IgD-negative memory B cell (primary cell): ENCODE measurements around the gene PTGFRN. TPM values are rescaled to one million over a fixed set of nuclear protein-coding genes. Genes with fewer than 3 reads are reported as not detected.
A peak's percentile ranks its signal among the peaks of the same experiment; 100 is the strongest.

Experiments used
- H3K27ac Mint-ChIP-seq, 3 donors: one replicate each; pipeline ENCODE4 v1.8.0; 2020 to 2022; ENCODE audit warnings: mild to moderate bottlenecking in 3 of 3, mixed read lengths in 3 of 3, moderate library complexity in 1 of 3
- H3K27me3 Mint-ChIP-seq: one replicate; pipeline ENCODE4 v1.8.0; 2021; ENCODE audit warnings: mixed read lengths
- H3K36me3 Mint-ChIP-seq: one replicate; pipeline ENCODE4 v1.8.0; 2020; ENCODE audit warnings: mild to moderate bottlenecking, mixed read lengths
- H3K4me1 Mint-ChIP-seq, 3 donors: one replicate each; pipeline ENCODE4 v1.8.0; 2020 to 2022; ENCODE audit warnings: mixed read lengths in 3 of 3, mild to moderate bottlenecking in 1 of 3
- H3K4me3 Mint-ChIP-seq, 4 donors: one replicate each; pipeline ENCODE4 v1.8.0; 2020 to 2022; ENCODE audit warnings: mild to moderate bottlenecking in 4 of 4, mixed read lengths in 4 of 4, moderate library complexity in 3 of 4
- H3K9me3 Mint-ChIP-seq, 3 donors: one replicate each; pipeline ENCODE4 v1.8.0; 2020 to 2021; ENCODE audit warnings: mixed read lengths in 3 of 3, mild to moderate bottlenecking in 1 of 3
- polyA plus RNA-seq: library from polyadenylated mRNA; unstranded; fragments of 300-500 nt; fragmentation: Illumina TruSeq; gene quantifications from one replicate; pipeline ENCODE4 v1.2.3, GENCODE V29; 2021

PTGFRN gene
- polyA plus RNA-seq, 1 donor from 2014 or later = not detected

DNA sequence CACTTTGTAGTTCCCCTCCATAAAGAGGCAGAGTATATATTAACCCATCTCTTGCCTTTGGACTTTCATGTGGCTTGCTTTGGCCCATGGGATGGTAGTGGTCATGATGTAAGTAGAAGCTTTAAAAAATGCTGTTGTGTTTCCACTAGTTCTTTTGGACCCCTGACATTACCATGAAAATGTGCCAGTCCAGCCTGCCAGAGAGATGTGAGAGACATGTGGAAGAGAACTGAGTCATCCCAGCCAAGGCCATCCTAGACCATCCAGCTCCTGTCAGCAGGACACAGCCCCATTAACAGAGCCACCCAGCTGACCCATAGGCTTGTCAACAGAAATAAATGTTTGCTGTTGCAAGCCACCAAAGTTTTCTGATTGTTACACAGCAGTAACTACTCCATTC is 87.9 kb downstream of the PTGFRN start:
- Mint-ChIP-seq H3K36me3 (peaks cover 2% of the 10 kb centered on the region), H3K4me1 (peaks cover 12 to 19% (median 14%) of the 10 kb centered on the region in 3 donors), H3K27ac (no peak overlapping the region), H3K27me3 (no peaks in the 10 kb centered on the region), H3K4me3 (no peak overlapping the region), H3K9me3 (peaks cover 0 to 8% (median 2%) of the 10 kb centered on the region in 3 donors)

DNA sequence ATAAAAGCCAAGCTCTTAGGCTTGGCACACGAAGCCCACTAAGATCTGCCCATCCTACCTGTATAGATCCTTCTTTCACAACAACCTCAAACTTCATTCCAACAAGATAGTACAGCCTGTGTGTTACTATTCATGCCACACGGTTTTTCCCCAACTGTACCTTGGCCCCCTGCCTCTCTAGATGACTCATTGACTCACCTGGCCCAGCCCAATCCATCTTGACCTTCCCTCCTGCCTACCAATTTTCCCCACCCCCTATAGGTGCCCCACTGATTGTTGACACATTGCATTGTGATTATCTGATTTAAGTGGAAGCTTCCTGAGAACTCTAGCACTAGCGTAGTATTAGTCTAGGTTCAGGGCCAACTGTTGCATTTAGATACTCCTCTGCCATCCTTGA is 89.9 kb downstream of the PTGFRN start:
- H3K27ac Mint-ChIP-seq = peak overlapping the region in 1 of 3 donors; percentile 86
- H3K4me1 Mint-ChIP-seq = peaks cover 18 to 23% (median 19%) of the 10 kb centered on the region in 3 donors
- no peak overlapping the region for H3K4me3 Mint-ChIP-seq

DNA sequence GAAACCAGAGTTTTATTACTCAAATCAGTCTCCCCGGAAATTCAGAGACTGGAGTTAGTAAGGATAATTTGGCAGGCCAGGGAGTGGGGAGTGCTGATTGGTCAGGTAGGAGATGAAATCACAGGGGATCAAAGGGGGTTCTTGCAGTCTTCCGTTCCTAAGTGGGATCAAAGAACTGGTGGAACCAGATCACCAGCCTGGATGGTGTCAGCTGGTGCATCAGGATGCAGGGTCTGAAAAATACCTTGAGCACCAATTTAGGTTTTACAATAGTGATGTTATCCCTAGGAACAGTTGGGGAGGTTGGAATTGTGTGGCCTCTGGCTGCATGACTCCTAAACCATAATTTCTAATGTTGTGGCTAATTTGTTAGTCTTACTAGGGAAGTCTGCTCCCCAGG is 90.4 kb downstream of the PTGFRN start:
- Mint-ChIP-seq H3K27me3 (no peaks in the 10 kb centered on the region), H3K4me1 (peaks cover 18 to 23% (median 19%) of the 10 kb centered on the region in 3 donors), H3K27ac (peak overlapping the region in 1 of 3 donors; percentile 64), H3K36me3 (peaks cover 2% of the 10 kb centered on the region), H3K4me3 (peak overlapping the region in 1 of 4 donors; percentile 69), H3K9me3 (peaks cover 0 to 2% (median 0%) of the 10 kb centered on the region in 3 donors)

More for the DNA sequence above, 89.9 kb downstream of the PTGFRN start:
- Mint-ChIP-seq H3K9me3 (peaks cover 0 to 2% (median 0%) of the 10 kb centered on the region in 3 donors), H3K36me3 (peaks cover 2% of the 10 kb centered on the region), H3K27me3 (no peaks in the 10 kb centered on the region)

GRCh38 chr1:117001254-117001927 is 91.7 kb downstream of the PTGFRN start, which contains the start of gene CD101:
CD101 (plus strand) TSS chr1:117001760; CDS start chr1:117001818, 58 bp downstream.
- Mint-ChIP-seq H3K4me1 (peaks cover 19 to 23% (median 21%) of the 10 kb centered on the region in 3 donors), H3K27ac (peak within 1 kb of the TSS in 2 of 3 donors; percentile 37 to 88), H3K4me3 (peak within 1 kb of the TSS in 2 of 4 donors; percentile 38 to 69), H3K27me3 (no peaks in the 10 kb centered on the region), H3K36me3 (peaks cover 2% of the 10 kb centered on the region), H3K9me3 (peaks cover 0 to 2% (median 0%) of the 10 kb centered on the region in 3 donors)

DNA sequence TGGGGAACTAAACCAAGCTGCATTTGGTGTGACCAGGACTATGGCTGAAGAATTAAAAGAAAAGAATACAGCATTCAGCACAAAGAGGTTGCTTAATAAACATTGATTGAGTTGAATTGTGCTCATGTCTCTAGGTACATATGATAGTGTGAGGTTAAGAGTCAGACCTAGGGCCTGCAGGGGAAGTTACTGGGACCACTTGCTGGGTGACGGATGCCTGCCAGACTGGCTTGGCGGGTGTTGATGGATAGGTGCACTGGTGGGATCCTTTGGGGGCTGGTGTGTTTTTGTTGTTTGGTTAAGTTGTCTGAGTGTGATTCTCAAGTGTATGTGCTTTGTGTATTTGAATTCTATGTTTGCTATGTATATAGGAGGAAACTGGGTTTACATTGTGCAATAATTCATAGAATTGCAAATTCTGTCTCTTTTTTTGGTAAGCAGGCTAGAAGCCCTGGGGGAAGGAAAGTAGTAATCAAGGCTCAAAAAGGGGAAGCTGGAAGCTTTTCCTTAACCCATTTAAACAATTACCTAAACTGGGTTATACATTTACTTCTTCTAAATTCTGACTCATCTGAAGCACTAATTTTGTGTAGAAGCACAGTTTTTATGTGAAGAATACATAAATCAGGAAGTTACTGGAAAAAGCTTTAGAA is 93.6 kb downstream of the PTGFRN start:
- H3K4me3 Mint-ChIP-seq = no peak overlapping the region
- H3K9me3 Mint-ChIP-seq = peaks cover 0 to 2% (median 0%) of the 10 kb centered on the region in 3 donors
- peaks cover 19 to 24% (median 23%) of the 10 kb centered on the region in 3 donors for H3K4me1 Mint-ChIP-seq
- peaks cover 2% of the 10 kb centered on the region for H3K36me3 Mint-ChIP-seq
- H3K27ac Mint-ChIP-seq = peak overlapping the region in 1 of 3 donors; percentile 57
- H3K27me3 Mint-ChIP-seq = no peaks in the 10 kb centered on the region

- peaks cover 2% of the 10 kb centered on the region for H3K27me3 Mint-ChIP-seq
- no peaks in the 10 kb centered on the region for H3K9me3 Mint-ChIP-seq
- peaks cover 4 to 12% (median 5%) of the 10 kb centered on the region in 3 donors for H3K4me1 Mint-ChIP-seq
- no peaks in the 10 kb centered on the region for H3K36me3 Mint-ChIP-seq
- H3K27ac Mint-ChIP-seq = no peak overlapping the region
- no peak overlapping the region for H3K4me3 Mint-ChIP-seq
These were observed 98.0 kb downstream of the PTGFRN start for GRCh38 chr1:117007719-117008013.

GRCh38 chr1:117008656-117009055 is 98.9 kb downstream of the PTGFRN start:
- Mint-ChIP-seq H3K4me1 (peaks cover 0 to 7% (median 1%) of the 10 kb centered on the region in 3 donors), H3K27ac (no peak overlapping the region), H3K9me3 (no peaks in the 10 kb centered on the region), H3K27me3 (peaks cover 2% of the 10 kb centered on the region), H3K4me3 (no peak overlapping the region), H3K36me3 (no peaks in the 10 kb centered on the region)

- H3K27ac Mint-ChIP-seq = no peak overlapping the region
- H3K4me1 Mint-ChIP-seq = peaks cover 0 to 5% (median 1%) of the 10 kb centered on the region in 3 donors
- peaks cover 2% of the 10 kb centered on the region for H3K27me3 Mint-ChIP-seq
- no peaks in the 10 kb centered on the region for H3K36me3 Mint-ChIP-seq
- no peak overlapping the region for H3K4me3 Mint-ChIP-seq
- H3K9me3 Mint-ChIP-seq = no peaks in the 10 kb centered on the region
These were observed 99.4 kb downstream of the PTGFRN start for GRCh38 chr1:117009132-117009531.

GRCh38 chr1:117010310-117010969 is 100.7 kb downstream of the PTGFRN start:
- no peak overlapping the region for H3K4me3 Mint-ChIP-seq
- H3K27me3 Mint-ChIP-seq = peaks cover 2% of the 10 kb centered on the region
- H3K9me3 Mint-ChIP-seq = no peaks in the 10 kb centered on the region
- no peaks in the 10 kb centered on the region for H3K36me3 Mint-ChIP-seq
- peaks cover 0 to 5% (median 0%) of the 10 kb centered on the region in 3 donors for H3K4me1 Mint-ChIP-seq
- no peak overlapping the region for H3K27ac Mint-ChIP-seq

GRCh38 chr1:117011334-117011733 is 101.6 kb downstream of the PTGFRN start:
- H3K4me1 Mint-ChIP-seq = peaks cover 0 to 3% (median 0%) of the 10 kb centered on the region in 3 donors
- no peaks in the 10 kb centered on the region for H3K36me3 Mint-ChIP-seq
- no peak overlapping the region for H3K27ac Mint-ChIP-seq
- no peaks in the 10 kb centered on the region for H3K9me3 Mint-ChIP-seq
- no peak overlapping the region for H3K4me3 Mint-ChIP-seq
- H3K27me3 Mint-ChIP-seq = peaks cover 2% of the 10 kb centered on the region

GRCh38 chr1:117013309-117013858 is 103.7 kb downstream of the PTGFRN start:
- no peaks in the 10 kb centered on the region for H3K4me1 Mint-ChIP-seq
- H3K36me3 Mint-ChIP-seq = no peaks in the 10 kb centered on the region
- no peak overlapping the region for H3K4me3 Mint-ChIP-seq

GRCh38 chr1:117014209-117014608 is 104.5 kb downstream of the PTGFRN start:
- Mint-ChIP-seq H3K27ac (no peak overlapping the region), H3K27me3 (no peaks in the 10 kb centered on the region), H3K4me1 (no peaks in the 10 kb centered on the region), H3K36me3 (no peaks in the 10 kb centered on the region), H3K9me3 (no peaks in the 10 kb centered on the region), H3K4me3 (no peak overlapping the region)

More at GRCh38 chr1:117013309-117013858, 103.7 kb downstream of the PTGFRN start:
- H3K9me3 Mint-ChIP-seq = no peaks in the 10 kb centered on the region
- peaks cover 2% of the 10 kb centered on the region for H3K27me3 Mint-ChIP-seq
- H3K27ac Mint-ChIP-seq = no peak overlapping the region

GRCh38 chr1:117015724-117016123 is 106.0 kb downstream of the PTGFRN start:
- H3K36me3 Mint-ChIP-seq = no peaks in the 10 kb centered on the region
- no peak overlapping the region for H3K27ac Mint-ChIP-seq
- H3K9me3 Mint-ChIP-seq = no peaks in the 10 kb centered on the region
- no peaks in the 10 kb centered on the region for H3K27me3 Mint-ChIP-seq
- H3K4me1 Mint-ChIP-seq = no peaks in the 10 kb centered on the region
- no peak overlapping the region for H3K4me3 Mint-ChIP-seq

DNA sequence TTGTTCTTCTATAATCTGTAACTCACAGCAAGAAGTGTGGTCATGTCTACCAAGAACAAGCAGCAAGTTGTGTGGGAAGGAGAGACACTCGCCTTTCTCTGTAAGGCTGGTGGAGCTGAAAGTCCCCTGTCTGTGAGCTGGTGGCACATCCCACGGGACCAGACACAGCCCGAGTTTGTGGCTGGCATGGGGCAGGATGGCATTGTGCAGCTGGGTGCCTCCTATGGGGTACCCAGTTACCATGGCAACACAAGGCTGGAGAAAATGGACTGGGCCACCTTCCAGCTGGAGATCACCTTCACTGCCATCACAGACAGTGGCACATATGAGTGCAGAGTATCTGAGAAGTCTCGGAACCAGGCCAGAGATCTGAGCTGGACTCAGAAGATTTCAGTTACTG is 107.3 kb downstream of the PTGFRN start:
- no peaks in the 10 kb centered on the region for H3K36me3 Mint-ChIP-seq
- no peaks in the 10 kb centered on the region for H3K9me3 Mint-ChIP-seq
- no peaks in the 10 kb centered on the region for H3K27me3 Mint-ChIP-seq
- H3K4me1 Mint-ChIP-seq = no peaks in the 10 kb centered on the region
- no peak overlapping the region for H3K4me3 Mint-ChIP-seq
- H3K27ac Mint-ChIP-seq = no peak overlapping the region

- Mint-ChIP-seq H3K27ac (no peak overlapping the region), H3K4me3 (no peak overlapping the region), H3K27me3 (no peaks in the 10 kb centered on the region), H3K36me3 (no peaks in the 10 kb centered on the region), H3K9me3 (no peaks in the 10 kb centered on the region), H3K4me1 (no peaks in the 10 kb centered on the region)
These were observed 107.9 kb downstream of the PTGFRN start for GRCh38 chr1:117017648-117018047.
